DND-41 (cell line): Measurements from ENCODE around the gene DRD1.

ENCODE experiments used
- ATAC-seq: fragments of 200-7000 bp; cut with Tn5 transposase; 3 replicates; pipeline ENCODE4 v1.9.1; 2021; ENCODE audit warnings: low read depth; ENCODE audit not compliant: insufficient read depth
- DNase-seq: peaks from one replicate; pipeline ENCODE4 v3.0.0-alpha.2; 2020
- H2AFZ ChIP-seq: 2 replicates; pipeline ENCODE4 v1.6.0; 2012; ENCODE audit warnings: low read depth, low read length
- H3K27ac ChIP-seq: 2 replicates; pipeline ENCODE4 v1.5.1; 2012; ENCODE audit warnings: low read length, inconsistent platforms
- H3K27me3 ChIP-seq: fragments of 200-600 bp; sonication (generic); 2 replicates; pipeline ENCODE4 v1.6.0; 2012; ENCODE audit warnings: low read length, mild to moderate bottlenecking, inconsistent platforms; ENCODE audit not compliant: insufficient read depth, poor library complexity
- H3K36me3 ChIP-seq: 2 replicates; pipeline ENCODE4 v1.5.1; 2012; ENCODE audit warnings: low read length, inconsistent platforms; ENCODE audit not compliant: insufficient read depth
- H3K4me1 ChIP-seq: 2 replicates; pipeline ENCODE4 v1.5.1; 2012; ENCODE audit warnings: mild to moderate bottlenecking, low read length; ENCODE audit not compliant: insufficient read depth
- H3K4me2 ChIP-seq: 2 replicates; pipeline ENCODE4 v1.6.0; 2012; ENCODE audit warnings: mild to moderate bottlenecking, moderate library complexity, low read length, inconsistent platforms; ENCODE audit not compliant: insufficient read depth
- H3K4me3 ChIP-seq, 2 experiments: fragments of 200-600 bp in 1 of 2; shearing (Covaris generic) in 1 of 2; 2 replicates each; pipeline ENCODE4 v1.5.1; 2012 to 2016; ENCODE audit warnings: inconsistent platforms in 2 of 2, low read length in 2 of 2, mild to moderate bottlenecking in 2 of 2, low read depth in 1 of 2, moderate library complexity in 1 of 2
- H3K79me2 ChIP-seq: 2 replicates; pipeline ENCODE4 v1.6.0; 2012; ENCODE audit warnings: low read length, inconsistent platforms; ENCODE audit not compliant: insufficient read depth
- H3K9ac ChIP-seq: 2 replicates; pipeline ENCODE4 v1.6.0; 2012; ENCODE audit warnings: low read depth, mild to moderate bottlenecking, inconsistent platforms, low read length, moderate library complexity
- H3K9me3 ChIP-seq: 2 replicates; pipeline ENCODE4 v1.5.1; 2012; ENCODE audit warnings: low read length, moderate library complexity, mild to moderate bottlenecking, inconsistent platforms; ENCODE audit not compliant: insufficient read depth, severe bottlenecking
- H4K20me1 ChIP-seq: 2 replicates; pipeline ENCODE4 v1.6.0; 2012; ENCODE audit warnings: low read length; ENCODE audit not compliant: insufficient read depth
- CTCF ChIP-seq: IDR thresholded peaks from 2 replicates; pipeline ENCODE4 v1.5.1; 2012; ENCODE audit warnings: borderline replicate concordance, low read length, moderate library complexity, mild to moderate bottlenecking; ENCODE audit not compliant: poor library complexity, severe bottlenecking; ENCODE audit errors: extremely low read depth
- EZH2 ChIP-seq: IDR thresholded peaks from 3 replicates; pipeline ENCODE4 v1.6.1; 2012; ENCODE audit warnings: borderline replicate concordance, low read depth, mild to moderate bottlenecking, moderate library complexity, low read length, inconsistent platforms; ENCODE audit not compliant: severe bottlenecking

Gene DRD1

DNA sequence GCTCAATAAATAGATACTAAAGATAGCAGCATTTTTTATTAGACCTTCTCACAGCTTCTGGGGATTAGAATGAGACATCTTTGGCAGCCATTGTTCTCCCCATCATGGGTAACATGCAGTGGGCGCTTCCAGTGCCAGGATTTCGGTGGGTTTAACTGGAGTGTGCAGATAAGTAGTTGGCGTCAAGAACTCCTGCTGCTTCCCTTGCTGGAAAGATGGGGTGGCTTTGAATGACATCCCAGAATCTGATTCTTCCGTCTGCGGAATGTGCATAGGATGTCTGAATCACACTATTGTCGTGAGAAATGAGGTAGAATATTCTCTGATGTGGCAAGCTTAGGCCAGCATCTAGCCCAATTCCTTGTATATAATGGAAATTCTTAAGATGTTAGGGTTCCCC is 41.6 kb upstream of the DRD1 start:
- Histone ChIP-seq H4K20me1 (peaks cover 89% of the 10 kb centered on the region), H3K9me3 (no peaks in the 10 kb centered on the region), H2AFZ (no peak overlapping the region), H3K36me3 (peaks cover 85% of the 10 kb centered on the region), H3K27me3 (no peaks in the 10 kb centered on the region), H3K4me2 (no peak overlapping the region), H3K79me2 (peaks cover 100% of the 10 kb centered on the region), H3K4me1 (peaks cover 18% of the 10 kb centered on the region), H3K27ac (no peak overlapping the region), H3K4me3 (no peak overlapping the region), H3K9ac (no peak overlapping the region)
- TF ChIP-seq EZH2 (no peak), CTCF (no peak)
- ATAC-seq, result no peak
- DNase-seq, result no peak

- H3K36me3 ChIP-seq, result peaks cover 83% of the 10 kb centered on the region
- H4K20me1 ChIP-seq, result peaks cover 86% of the 10 kb centered on the region
- DNase-seq, result no peak
- H3K9me3 ChIP-seq, result no peaks in the 10 kb centered on the region
- H3K27ac ChIP-seq, result no peak overlapping the region
- no peak overlapping the region for H3K4me3 ChIP-seq
- ATAC-seq, result no peak
- no peak overlapping the region for H3K9ac ChIP-seq
- H2AFZ ChIP-seq, result no peak overlapping the region
- no peaks in the 10 kb centered on the region for H3K27me3 ChIP-seq
- H3K4me2 ChIP-seq, result no peak overlapping the region
- peaks cover 26% of the 10 kb centered on the region for H3K4me1 ChIP-seq
- TF ChIP-seq CTCF, result no peak
- no peak for TF ChIP-seq EZH2
- peaks cover 99% of the 10 kb centered on the region for H3K79me2 ChIP-seq
These were observed 40.8 kb upstream of the DRD1 start for GRCh38 chr5:175484829-175485228.

- no peak for DNase-seq
- H3K27me3 ChIP-seq, result no peaks in the 10 kb centered on the region
These were observed 40.3 kb upstream of the DRD1 start for GRCh38 chr5:175484322-175484721.

More at GRCh38 chr5:175484322-175484721, 40.3 kb upstream of the DRD1 start:
- peaks cover 78% of the 10 kb centered on the region for H3K36me3 ChIP-seq
- no peak overlapping the region for H3K27ac ChIP-seq
- TF ChIP-seq CTCF (no peak), EZH2 (no peak)
- no peak for ATAC-seq
- no peak overlapping the region for H2AFZ ChIP-seq
- peaks cover 86% of the 10 kb centered on the region for H4K20me1 ChIP-seq
- no peak overlapping the region for H3K4me2 ChIP-seq
- no peak overlapping the region for H3K4me3 ChIP-seq
- H3K9me3 ChIP-seq, result no peaks in the 10 kb centered on the region
- peaks cover 31% of the 10 kb centered on the region for H3K4me1 ChIP-seq
- H3K79me2 ChIP-seq, result peaks cover 99% of the 10 kb centered on the region
- no peak overlapping the region for H3K9ac ChIP-seq
